SIG-M5 (cell line): ENCODE measurements around the gene PUSL1.

Experiments
- DNase-seq: peaks from one replicate; lab custom pipeline; 2025; lab: John Stamatoyannopoulos, UW

The PUSL1 gene

DNA sequence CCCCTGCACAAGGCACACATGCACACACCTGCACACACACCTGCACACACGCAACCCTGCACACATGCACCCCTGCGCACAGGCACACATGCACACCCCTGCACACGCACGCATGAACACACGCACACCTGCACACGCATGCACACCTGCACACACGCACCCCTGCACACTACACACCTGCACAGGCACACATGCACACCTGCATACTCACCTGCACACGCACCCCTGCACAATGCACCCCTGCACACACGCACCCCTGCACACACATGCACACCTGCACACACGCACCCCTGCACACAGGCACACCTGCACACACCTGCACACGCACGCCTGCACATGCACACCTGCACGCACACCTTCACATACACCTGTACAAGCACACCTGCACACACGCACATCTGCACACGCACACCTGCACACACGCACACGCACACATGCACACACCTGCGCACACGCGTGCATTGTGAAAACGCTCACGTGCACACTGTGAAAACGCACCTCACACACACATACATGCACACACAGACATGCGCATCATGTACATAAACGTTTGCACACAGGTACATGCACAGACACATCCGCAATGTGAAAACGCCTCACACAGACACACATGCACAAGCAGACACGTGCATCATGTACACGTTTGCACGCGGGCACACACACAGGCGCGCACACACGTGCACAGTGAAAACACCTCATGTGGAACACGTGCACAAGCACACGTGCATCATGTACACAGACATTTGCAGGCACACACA, 32.6 kb downstream of the PUSL1 start:
- DNase-seq: no peak

DNA sequence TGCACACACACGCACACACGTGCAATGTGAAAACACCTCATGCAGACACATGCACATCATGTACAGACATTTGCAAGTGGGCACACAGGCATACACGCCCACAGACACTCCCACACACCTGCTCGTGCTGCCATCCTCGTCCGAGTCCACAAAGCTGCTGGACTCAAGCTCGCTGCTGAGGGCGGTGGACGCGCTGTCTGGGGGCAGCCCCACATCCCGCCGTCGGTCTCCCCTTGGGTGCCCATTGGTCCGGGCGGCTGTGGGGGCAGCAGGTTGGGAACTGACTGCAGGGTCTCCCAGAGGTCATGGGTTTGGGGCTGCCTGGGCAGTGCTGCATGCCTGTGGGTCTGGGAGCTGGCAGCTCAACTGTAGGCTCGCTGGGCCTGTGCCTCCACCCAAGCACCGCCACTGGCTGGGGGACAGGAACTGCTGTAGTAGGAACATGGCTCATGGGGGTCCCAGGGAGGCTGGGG, 33.2 kb downstream of the PUSL1 start:
- DNase-seq: no peak

DNA sequence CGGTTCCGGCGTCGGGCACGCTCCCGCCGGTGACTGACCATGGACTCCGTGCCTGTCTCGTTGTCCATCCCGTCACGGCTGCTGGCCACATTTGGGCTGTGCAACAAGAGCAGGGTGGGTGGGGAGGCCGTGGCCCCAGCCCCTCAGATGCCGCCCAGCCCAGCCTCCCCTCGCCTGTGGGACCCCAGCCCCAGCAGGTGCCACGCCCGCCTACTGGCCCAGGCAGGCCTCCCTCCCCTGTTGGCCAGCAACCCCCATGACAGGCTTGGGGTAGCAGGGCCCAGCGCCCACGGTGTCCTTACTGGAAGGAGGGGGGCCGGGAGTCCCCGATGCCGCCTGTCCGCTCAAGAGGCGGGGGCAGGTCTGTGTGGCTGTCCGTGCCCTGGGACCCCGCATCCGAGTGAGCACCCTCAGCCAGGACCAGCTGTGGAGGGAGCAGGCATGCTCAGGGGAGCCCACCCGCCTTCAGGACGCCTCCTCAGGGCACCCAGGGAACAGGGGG, 33.7 kb downstream of the PUSL1 start:
- no peak for DNase-seq

DNA sequence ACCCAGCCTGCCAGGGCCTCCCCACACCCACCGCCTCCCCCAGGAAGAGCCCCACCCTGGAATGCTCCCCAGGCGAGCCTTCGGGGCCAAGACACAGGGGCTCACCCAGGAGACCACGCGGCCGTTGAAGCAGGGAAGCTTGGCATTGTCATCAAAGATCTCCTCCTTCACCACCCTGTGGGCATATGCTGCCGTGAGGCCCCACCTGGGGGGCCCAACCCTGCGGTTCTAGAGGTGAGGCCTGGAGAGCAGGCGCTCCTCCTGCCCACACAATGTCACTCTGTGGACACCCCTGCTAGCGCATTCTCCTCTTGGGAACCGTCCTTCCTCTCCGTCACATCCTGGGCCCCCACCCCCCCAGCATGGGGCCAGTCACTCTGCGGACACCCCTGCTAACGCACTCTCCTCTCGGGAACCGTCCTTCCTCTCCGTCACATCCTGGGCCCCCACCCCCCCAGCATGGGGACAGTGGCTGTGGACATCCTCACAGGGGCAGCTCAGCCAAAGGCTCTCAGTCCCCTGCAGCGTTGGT, 34.3 kb downstream of the PUSL1 start:
- DNase-seq: no peak

DNA sequence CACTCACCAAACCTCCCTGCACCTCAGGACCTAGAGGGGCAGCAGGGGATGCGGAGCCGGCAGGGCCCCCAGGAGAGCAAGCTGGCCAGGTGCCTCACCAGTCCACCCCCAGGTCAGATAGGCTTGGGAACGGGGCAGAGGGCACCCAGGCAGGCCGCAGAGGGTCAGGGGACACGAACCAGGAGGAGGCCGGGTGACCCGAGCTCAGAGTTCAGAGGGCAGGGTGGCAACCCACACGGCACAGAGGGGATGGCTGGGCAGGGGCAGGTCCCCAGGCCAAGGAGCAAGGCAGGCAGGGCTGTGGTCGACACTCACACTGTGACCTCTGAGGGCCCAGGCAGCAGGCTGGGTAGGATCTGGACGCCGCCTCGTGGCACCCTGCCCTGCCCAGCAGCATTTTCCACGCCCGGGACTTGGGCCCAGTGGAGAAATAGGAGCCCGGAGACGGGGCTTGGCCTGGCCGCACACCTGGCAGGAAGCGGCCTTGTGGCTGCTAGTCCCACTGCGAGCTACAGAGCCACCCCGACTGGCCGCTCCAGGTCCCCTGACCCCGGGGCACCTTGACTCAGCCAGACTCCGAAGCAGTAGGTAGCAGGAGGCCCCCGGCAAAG, 35.5 kb downstream of the PUSL1 start:
- no peak for DNase-seq

DNA sequence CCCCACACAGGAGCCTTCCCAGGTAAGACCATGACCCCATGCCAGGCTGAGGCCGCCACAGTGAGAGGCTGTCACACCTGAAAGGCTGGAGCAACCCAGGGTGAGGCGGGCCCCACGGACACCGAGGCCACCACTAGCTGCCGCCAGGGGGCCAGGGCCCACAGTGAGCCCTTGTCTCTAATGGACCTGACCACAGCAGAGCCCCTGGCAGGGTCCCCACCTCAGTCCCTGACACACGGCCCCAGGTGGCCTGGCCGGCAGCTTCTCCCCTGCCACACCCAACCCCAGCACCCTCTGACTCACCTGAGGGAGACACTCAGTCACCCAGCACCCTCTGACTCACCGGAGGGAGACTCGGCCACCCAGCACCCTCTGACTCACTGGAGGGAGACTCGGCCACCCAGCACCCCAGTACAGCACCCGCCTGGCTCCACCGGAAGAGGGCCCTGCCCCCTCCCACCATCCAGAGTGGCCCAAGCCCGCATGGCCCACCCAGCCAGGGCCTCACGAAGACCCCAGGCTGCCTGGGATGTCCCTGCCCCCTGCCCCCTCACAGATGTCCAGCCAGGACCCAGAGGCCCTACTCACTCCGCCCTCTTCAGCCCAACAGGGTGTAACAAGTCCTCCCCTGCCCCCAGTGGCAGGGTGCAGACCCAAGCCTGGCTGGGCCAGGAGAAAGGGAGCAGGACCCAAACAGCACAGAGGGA, 36.4 kb downstream of the PUSL1 start:
- DNase-seq: no peak

DNA sequence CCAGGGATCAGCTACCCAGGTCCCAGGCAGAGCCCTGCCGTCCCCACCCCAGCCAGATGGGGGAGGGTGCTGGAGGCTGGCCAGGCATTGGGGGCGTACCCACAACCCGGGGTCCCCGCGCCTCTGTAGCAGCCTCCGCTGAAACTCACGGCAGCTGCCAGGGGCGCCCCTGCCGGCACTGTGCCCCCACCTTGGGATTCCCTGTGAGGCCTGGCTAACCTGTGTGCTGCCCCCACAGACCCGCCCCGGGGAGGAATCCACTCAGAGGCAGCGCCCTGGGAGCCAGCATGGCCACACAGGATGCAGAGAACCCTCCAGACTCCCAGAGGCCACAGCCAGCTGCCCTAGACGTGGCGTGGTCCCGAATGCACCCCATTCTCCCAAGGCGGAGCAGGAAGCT, 37.0 kb downstream of the PUSL1 start:
- DNase-seq: no peak

DNA sequence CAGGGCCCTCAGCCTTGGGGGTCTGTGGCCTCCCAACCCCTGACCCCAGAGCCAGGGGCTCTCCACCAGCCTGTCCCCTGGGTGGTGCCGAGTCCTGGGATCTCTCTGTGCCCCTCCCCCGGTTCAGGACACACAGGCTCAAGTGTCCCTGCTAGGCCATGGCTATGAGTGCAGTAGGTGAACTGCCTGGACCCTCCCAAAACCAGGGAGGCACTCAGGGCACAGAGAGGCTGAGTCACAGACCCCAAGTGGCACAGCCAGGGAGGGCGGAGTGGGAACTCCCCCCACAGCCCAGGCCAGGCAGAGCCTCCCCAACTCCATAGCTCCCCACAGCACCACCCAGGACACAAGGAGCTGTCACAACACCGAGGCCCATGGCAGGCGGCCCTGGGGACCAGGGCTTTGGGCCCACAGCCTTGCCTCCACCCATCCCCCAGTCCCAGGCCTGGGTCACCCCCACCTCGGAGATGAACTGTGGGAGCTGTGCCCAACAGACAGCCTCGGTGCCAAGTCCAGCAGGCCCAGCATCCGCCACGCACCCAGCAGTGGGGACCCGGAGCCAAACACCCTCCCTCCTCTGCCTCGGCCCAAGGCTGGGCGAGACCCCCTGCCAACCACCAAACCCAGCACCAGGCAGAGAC, 37.6 kb downstream of the PUSL1 start:
- DNase-seq: no peak

DNA sequence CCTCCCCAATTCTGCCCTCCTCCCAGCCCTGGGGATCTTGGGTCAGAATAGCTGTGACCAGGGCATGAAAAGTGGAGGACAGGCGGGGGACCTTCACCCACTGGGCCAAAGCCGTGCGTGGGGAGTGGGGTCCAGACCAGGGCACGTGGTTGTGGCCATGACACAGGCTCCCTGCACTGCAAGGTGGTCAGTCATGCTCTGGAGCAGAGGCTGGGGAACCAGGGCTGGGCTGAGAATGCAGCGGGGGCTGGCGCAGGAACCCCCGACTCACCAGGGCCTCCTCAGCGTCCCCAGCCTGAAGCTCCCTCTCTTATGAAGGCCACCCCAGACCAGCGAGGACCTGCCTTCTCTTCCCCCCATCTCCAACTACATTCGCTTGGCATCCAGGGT, 38.1 kb downstream of the PUSL1 start:
- no peak for DNase-seq

DNA sequence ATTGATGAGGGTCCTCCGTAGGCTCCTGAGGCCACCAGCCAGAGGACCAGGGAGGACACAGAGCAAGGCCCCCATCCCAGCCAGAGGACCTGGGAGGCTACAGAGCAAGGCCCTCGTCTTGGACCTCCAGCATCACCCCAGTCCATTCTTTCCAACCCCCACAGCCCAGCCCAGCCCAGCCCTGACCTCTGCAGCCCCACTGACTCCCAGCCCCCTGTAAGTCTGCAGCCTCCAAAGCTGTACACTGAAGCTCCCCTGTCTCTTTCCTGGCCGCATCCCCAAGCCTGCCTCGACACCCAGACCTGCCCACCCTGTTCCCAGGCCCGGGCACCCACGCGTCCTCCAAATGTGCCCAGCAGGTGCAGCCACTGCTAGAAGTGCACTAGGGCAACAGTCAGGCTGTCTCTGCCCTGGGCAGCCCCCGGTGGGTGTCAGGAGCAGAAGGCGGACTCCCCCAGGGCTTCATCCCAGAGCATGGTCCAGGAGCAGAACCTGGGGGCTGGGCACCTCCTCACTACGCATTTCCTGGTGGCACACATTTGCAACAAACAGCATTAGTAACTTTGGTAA, 38.7 kb downstream of the PUSL1 start:
- no peak for DNase-seq

DNA sequence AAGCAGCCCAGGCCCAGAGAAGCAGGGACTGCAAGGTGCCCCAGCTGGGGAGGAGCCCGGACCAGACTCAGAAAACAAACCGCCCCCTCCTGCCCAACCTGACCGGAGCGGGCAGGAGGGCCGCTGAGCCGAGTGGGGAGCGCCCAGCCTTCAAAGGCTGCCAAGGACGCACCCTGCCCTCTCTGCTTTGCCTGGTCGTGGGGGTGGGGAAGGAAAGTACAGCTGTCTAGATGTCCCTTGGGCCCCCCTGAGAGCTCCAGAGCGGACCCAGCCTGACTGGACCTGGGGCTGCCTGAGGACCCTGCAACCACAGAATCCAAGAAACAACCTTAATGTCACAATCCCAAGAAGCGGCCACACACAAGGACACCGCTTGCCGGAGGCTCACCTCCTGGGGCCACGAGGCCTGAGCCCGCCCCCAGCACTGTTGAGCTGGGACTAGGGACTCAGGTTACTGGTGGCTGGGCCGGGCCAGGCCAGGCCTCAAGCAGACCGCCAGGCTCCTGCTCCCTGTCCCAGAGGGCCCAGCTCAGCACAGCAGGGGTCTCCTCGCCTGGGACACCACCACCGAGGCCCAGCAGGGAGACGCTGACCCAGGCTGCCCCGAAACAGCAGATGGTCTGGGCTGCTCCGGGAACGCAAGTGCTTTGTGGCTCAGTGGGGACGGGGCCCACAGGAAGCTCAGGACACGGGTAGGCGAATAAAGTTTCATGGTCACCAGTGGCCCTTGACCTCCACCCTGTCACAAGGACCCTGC, 39.4 kb downstream of the PUSL1 start:
- DNase-seq: no peak

DNA sequence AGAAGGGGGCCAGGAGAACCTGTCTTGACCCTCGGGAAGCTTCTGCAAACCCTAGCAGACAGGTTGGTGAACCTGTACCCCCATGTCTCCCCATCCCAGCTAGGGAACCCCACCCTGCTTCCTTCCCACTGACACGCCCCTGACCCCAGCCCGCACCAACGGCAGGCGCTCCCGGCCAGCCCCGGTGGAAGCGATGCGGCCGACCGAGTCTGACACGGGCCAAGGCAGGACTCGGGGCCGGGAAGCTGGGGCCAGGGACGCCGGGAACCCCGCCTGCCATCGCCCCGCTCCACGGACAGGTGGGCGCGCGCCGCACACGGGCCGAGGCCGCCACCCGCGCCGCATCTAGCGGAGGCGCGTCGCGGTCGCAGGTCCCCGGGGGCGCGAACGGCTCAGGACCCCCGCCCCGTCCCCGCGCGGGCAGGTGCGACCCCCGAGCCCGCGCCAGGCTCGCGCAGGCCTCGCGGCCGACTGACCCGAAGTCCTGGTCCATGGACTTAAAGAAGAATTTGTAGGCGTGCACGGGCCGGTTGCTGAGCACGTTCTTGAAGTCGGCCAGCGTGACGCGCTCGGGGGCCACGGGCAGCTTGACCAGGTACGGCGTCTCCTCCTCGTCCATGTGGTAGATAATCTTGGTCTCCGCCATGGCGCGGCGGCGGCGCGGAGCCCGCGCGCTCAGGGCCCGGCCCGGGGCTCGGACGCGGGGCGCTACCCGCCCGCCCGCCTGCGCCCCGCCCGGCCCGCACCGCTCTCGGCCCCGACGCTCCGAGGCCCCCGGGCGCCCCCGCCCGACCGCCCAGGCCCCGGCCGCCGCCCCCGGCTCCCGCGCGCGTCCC, 40.2 kb downstream of the PUSL1 start:
- no peak for DNase-seq

DNA sequence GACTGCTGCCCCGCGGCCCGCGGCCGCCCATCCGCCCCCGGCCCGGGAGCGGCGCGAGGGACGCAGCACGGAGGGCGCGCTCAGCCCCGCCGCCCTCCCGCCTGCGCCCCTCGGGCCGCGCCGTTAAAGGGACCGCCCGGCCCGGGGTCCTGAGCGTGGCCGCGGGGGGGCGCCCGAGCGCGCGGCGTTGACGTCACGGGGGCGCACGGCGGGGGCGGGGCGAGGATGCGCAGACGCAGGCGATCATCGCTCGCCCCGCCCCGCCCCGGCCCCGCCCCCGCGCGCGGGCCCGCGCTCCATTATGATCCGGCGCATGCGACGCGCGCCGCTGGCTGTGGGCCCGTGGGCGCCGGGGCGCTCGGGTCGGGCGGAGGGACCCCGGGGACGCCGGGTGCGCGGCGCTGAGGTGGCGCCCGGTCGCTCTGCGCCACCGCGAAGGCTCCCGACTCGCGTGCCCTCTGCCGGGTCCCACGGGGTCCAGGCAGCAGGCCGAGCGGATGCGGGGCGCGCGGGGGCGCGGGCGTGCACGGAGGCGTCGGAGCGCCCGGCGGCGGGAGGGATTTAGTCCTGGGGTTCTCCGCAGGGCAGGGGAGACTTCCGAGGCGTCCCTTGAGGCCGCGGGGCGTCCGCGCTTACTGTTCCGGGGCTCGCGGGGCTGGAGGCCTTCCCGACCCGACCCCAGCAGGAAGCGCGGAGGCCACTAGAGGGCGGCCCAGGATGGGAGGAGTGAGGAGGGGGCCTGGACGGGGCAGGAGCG, 41.0 kb downstream of the PUSL1 start, which contains the start of gene DVL1:
Gene DVL1, minus strand, starts transcription at position 163 of the 757 bp plus-strand sequence. CDS start 353 bp downstream, outside the sequence.
- no peak for DNase-seq

DNA sequence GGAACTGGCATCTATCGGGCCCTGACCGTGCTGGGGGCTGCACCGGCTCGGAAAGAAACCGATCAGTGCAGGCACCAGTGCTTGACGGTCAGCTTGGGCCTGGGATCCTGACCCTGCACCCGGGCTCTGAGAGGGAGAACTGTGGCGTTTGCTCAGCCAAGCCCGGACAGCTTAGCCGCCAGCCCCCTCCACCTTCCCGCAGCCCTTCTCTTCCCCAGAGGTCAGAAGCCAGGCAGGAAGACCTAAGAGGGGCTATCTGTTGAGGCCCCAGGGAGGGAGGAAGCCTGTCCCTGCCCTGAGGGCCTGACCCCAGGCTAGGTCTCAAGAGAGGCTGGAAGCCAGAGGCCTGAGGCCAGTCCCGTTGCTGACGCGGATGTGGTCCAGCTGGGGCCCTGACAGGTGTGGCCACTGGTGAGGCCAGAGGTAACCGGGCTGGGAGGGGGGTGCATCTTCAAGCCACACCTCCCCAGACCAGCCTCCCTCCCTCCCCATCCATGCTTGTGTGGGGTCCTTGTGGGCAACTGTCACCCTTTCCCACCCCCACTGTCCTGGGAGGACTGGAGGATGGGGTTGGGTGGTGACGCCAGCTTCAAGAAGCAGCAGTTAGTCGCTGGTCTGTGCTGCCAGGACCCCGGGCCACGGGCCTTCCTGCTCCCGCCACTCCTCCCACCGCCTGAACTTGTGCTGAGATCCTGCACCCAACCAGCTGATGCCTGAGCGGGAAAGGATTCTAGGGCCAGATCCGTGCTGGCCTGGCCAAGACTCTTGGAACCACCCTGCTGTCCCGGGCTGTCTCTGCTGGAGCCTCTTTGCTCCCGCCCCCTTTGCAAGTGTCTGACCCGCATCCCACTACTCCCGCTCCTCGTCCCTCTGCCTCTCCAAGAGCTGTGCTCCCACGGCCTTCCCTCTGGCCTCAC, 43.4 kb downstream of the PUSL1 start:
- no peak for DNase-seq

DNA sequence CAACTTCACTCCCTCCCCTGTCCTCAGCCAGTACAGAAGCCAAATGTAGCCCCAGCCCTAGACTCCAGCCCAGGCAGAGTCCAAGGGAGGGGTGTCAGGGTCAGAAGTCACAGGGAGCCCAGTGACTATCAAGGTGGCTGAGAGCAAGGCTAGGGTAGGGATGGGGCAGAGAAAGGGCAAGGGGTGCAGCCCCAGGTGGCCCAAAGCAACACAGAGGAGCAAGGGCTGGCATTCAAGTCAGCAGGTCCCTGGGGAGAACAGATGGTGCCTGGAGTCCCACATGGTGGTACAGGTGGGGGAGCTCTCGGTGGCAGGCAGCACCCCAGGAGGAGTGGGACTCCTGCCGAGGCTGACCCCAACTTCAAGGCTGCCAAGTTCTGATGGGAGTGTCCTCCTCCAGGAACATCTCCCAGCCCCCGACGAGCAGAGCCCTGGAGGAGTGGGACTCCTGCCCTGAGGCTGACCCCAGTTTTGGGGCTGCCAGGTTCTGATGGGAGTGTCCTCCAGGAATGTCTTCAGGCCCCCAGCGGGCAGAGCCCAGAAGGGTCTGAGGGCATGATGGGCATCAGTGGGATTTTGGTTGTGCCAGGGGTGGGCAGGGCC, 44.5 kb downstream of the PUSL1 start:
- no peak for DNase-seq

DNA sequence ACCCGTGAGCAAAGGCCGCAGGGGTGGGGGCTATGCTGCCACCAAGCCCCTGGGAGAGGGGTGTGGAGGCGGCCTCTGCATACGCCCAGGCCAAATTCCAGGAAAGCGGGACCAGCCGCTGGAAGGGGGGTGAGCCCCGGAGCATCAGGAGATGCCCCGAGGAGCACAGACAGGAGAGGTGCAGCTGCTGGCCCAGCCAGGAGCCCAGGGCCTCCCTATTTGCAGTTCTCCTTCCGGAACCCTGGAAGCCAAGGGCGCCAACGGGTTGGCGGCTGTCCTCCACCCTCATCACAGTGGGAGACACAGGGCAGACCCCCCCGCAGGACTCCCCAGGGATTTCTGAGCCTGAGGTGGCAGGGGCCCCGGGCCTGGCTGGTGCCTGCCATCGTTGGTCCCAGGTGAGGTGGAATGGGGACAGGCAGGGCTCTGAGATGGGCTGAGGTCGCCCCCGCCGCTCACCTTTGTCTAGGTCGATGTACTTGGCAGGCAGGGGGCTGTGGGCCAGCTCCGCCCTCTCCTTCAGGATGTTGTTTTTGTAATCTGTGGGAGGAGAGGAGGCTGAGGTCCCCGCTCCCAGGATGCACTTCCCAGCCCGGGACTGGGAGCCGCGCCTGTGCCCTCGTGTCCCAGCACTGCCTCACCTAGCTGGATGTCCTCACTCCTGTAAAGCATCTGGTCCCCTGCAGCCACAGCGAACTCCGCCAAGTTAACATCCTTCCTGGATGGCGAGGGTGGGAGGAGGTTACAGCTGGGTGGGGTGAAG, 45.2 kb downstream of the PUSL1 start:
- DNase-seq: no peak
